ENCODE measurements around the gene RPA1. TPM values are rescaled to one million over a fixed set of nuclear protein-coding genes. Genes with fewer than 3 reads are reported as not detected.

The RPA1 gene
- total RNA-seq, 1 experiment from 2014 or later, result 211 TPM

DNA sequence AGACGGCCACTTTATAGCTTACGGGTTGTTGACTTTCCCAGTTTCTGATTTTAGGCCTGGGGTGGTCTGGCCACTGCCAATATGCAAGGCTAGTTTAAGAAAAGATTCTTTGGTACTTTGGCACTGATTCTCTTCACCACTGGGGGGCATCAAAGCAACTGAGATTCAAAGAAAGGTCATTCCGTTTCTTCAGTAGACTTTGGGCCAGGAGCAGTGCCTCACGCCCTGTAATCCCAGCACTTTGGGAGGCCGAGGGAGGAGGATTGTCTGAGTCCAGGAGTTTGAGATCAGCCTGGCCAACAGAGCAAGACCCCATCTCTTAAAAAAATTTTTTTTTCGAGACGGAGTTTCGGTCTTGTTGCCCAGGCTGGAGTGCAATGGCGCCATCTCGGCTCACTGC lies 53.0 kb downstream of the RPA1 start:
- H3K27ac ChIP-seq (ENCODE audit: low read depth, low read length, poor library complexity, severe bottlenecking), result no peak overlapping the region
- BruUV-seq (replicated peaks), result no TSS peak
- intact Hi-C loops (cut with micrococcal nuclease; ENCODE audit: unreplicated experiment), result no loop called here
- CTCF ChIA-PET, result no interaction called here
- TF ChIP-seq CTCF (conservative IDR thresholded peaks at IDR 0.05; ENCODE audit: low read depth, low read length) (peak; percentile 67), EZH2 (IDR thresholded peaks at IDR 0.05; ENCODE audit: borderline replicate concordance, low read depth, low read length, poor library complexity, severe bottlenecking) (no peak)
- H3K27me3 ChIP-seq (replicated peaks; ENCODE audit: insufficient read depth, low read depth, low read length, poor library complexity), result no peaks in the 10 kb centered on the region
- peaks cover 88% of the 10 kb centered on the region for H3K36me3 ChIP-seq (ENCODE audit: insufficient read depth, low read length, poor library complexity, severe bottlenecking)
- H3K4me1 ChIP-seq (ENCODE audit: insufficient read depth, low read length, poor library complexity, severe bottlenecking), result no peaks in the 10 kb centered on the region
- DNase-seq (ENCODE audit: low spot score), result peak; percentile 65
- H3K9me3 ChIP-seq (ENCODE audit: low read depth, low read length, poor library complexity, severe bottlenecking), result no peaks in the 10 kb centered on the region
- H3K4me3 ChIP-seq (ENCODE audit: low read depth, low read length, poor library complexity, severe bottlenecking), result no peak overlapping the region
- POLR2A ChIA-PET (ENCODE audit: low non-redundant PET), result no interaction called here

- no peak for TF ChIP-seq EZH2 (IDR thresholded peaks at IDR 0.05; ENCODE audit: borderline replicate concordance, low read depth, low read length, poor library complexity, severe bottlenecking)
- Histone ChIP-seq H3K27me3 (replicated peaks; ENCODE audit: insufficient read depth, low read depth, low read length, poor library complexity) (no peaks in the 10 kb centered on the region), H3K4me1 (ENCODE audit: insufficient read depth, low read length, poor library complexity, severe bottlenecking) (no peaks in the 10 kb centered on the region), H3K4me3 (ENCODE audit: low read depth, low read length, poor library complexity, severe bottlenecking) (no peak overlapping the region), H3K36me3 (ENCODE audit: insufficient read depth, low read length, poor library complexity, severe bottlenecking) (peaks cover 88% of the 10 kb centered on the region), H3K27ac (ENCODE audit: low read depth, low read length, poor library complexity, severe bottlenecking) (no peak overlapping the region), H3K9me3 (ENCODE audit: low read depth, low read length, poor library complexity, severe bottlenecking) (no peaks in the 10 kb centered on the region)
- no peak for DNase-seq (ENCODE audit: low spot score)
- ChIA-PET CTCF (no interaction called here), POLR2A (ENCODE audit: low non-redundant PET) (no interaction called here)
- intact Hi-C loops (cut with micrococcal nuclease; ENCODE audit: unreplicated experiment), result no loop called here
- no TSS peak for BruUV-seq (replicated peaks)
Observed at GRCh38 chr17:1883536-1883935, 53.7 kb downstream of the RPA1 start.

- Histone ChIP-seq H3K27me3 (replicated peaks; ENCODE audit: insufficient read depth, low read depth, low read length, poor library complexity) (no peaks in the 10 kb centered on the region), H3K9me3 (ENCODE audit: low read depth, low read length, poor library complexity, severe bottlenecking) (no peaks in the 10 kb centered on the region), H3K4me3 (ENCODE audit: low read depth, low read length, poor library complexity, severe bottlenecking) (no peak overlapping the region), H3K36me3 (ENCODE audit: insufficient read depth, low read length, poor library complexity, severe bottlenecking) (peaks cover 75% of the 10 kb centered on the region), H3K4me1 (ENCODE audit: insufficient read depth, low read length, poor library complexity, severe bottlenecking) (no peaks in the 10 kb centered on the region), H3K27ac (ENCODE audit: low read depth, low read length, poor library complexity, severe bottlenecking) (no peak overlapping the region)
- POLR2A ChIA-PET (ENCODE audit: low non-redundant PET), result no interaction called here
- intact Hi-C loops (cut with micrococcal nuclease; ENCODE audit: unreplicated experiment), result no loop called here
- TF ChIP-seq EZH2 (IDR thresholded peaks at IDR 0.05; ENCODE audit: borderline replicate concordance, low read depth, low read length, poor library complexity, severe bottlenecking), result no peak
- TF ChIP-seq CTCF (conservative IDR thresholded peaks at IDR 0.05; ENCODE audit: low read depth, low read length), result no peak
- no peak for DNase-seq (ENCODE audit: low spot score)
- CTCF ChIA-PET, result interaction anchor here (0.7 kb wide), 1 partner anchor 166 kb away, joined by 4 read pairs; no protein-coding TSS in a partner anchor
- no TSS peak for BruUV-seq (replicated peaks)
Observed at GRCh38 chr17:1888741-1889140, 58.9 kb downstream of the RPA1 start.

GRCh38 chr17:1890758-1891450 lies 61.1 kb downstream of the RPA1 start:
- CTCF ChIA-PET, result no interaction called here
- intact Hi-C loops (cut with micrococcal nuclease; ENCODE audit: unreplicated experiment), result no loop called here

More at GRCh38 chr17:1890758-1891450, 61.1 kb downstream of the RPA1 start:
- Histone ChIP-seq H3K27ac (ENCODE audit: low read depth, low read length, poor library complexity, severe bottlenecking) (no peak overlapping the region), H3K9me3 (ENCODE audit: low read depth, low read length, poor library complexity, severe bottlenecking) (no peaks in the 10 kb centered on the region), H3K27me3 (replicated peaks; ENCODE audit: insufficient read depth, low read depth, low read length, poor library complexity) (no peaks in the 10 kb centered on the region), H3K4me3 (ENCODE audit: low read depth, low read length, poor library complexity, severe bottlenecking) (no peak overlapping the region), H3K36me3 (ENCODE audit: insufficient read depth, low read length, poor library complexity, severe bottlenecking) (peaks cover 66% of the 10 kb centered on the region), H3K4me1 (ENCODE audit: insufficient read depth, low read length, poor library complexity, severe bottlenecking) (no peaks in the 10 kb centered on the region)
- TF ChIP-seq CTCF (conservative IDR thresholded peaks at IDR 0.05; ENCODE audit: low read depth, low read length), result no peak
- no peak for TF ChIP-seq EZH2 (IDR thresholded peaks at IDR 0.05; ENCODE audit: borderline replicate concordance, low read depth, low read length, poor library complexity, severe bottlenecking)
- POLR2A ChIA-PET (ENCODE audit: low non-redundant PET), result interaction anchor here (0.6 kb wide), 1 partner anchor 178 kb away, joined by 3 read pairs; no protein-coding TSS in a partner anchor
- DNase-seq (ENCODE audit: low spot score), result peak; percentile 52
- no TSS peak for BruUV-seq (replicated peaks)
